Ammon's horn (tissue), 1 donor: ENCODE results near the gene PRMT5.
"Not testable (repeated sequence)": the region's sequence is repeated elsewhere in the genome, so short reads cannot be mapped to it uniquely, and the experiment has no call there.

Source experiments
- DNase-seq: peaks from one replicate; pipeline ENCODE4 v3.0.0-alpha.2; 2016; ENCODE audit warnings: low spot score

The PRMT5 gene

DNA sequence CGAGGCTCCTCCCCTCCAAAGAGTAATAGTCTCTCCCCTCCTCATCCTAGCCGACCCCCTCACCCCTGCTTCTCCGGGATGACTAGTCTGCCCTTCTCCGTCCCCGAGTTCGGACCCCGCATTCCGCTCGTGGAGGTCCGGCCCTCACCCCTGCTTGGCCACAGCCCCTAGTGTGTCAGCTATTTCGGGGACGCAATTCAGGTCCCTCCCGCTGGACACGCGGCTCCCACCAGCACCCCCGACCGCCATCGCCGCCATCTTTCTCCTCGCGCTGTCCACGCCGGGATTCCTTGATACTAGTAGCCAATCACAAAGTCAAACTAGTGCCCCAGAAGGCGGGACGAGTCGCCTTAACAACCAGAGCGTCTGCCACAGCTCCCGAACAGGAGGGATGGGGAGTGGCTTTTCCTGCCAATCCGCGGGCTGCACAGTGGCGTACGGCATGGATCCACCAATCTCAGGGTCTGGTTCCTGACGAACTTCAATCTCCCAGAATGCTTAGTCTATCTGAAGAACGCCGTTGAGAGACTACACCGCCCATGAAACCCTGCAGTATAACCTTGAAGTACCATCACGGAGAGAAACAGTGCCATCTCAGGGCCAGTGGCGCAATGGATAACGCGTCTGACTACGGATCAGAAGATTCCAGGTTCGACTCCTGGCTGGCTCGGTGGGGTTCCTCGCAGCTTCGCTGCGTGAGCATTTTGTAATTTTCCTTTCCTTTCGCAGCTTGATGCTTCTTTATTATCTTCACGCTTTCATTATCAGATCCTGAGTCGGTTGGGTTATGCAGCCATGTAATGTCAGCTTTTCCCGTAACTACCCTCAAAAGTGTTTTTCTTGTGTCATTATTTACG is at the start of gene PRMT5:
Gene PRMT5, minus strand, starts transcription at position 273 of the 857 bp plus-strand sequence. Its CDS starts 15 bp downstream, at position 258.
- DNase-seq: peak; percentile 100

DNA sequence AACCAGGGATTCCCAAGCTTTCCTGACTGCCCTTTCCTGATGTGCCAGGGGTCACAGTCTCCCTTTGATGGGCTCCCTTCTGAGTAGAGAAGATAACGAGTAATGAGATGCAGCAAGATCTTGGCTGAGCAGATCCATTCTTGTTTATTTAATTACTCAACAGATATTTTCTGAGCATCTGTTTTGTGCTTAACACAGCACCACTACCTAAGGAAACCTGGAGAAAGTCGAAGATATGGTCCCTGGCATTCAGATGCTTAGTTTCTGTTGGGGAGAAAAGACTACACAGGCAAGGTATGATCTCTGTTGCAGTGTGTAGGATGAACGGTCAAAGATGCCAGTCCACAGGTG is 49.3 kb upstream of the PRMT5 start:
- no peak for DNase-seq

DNA sequence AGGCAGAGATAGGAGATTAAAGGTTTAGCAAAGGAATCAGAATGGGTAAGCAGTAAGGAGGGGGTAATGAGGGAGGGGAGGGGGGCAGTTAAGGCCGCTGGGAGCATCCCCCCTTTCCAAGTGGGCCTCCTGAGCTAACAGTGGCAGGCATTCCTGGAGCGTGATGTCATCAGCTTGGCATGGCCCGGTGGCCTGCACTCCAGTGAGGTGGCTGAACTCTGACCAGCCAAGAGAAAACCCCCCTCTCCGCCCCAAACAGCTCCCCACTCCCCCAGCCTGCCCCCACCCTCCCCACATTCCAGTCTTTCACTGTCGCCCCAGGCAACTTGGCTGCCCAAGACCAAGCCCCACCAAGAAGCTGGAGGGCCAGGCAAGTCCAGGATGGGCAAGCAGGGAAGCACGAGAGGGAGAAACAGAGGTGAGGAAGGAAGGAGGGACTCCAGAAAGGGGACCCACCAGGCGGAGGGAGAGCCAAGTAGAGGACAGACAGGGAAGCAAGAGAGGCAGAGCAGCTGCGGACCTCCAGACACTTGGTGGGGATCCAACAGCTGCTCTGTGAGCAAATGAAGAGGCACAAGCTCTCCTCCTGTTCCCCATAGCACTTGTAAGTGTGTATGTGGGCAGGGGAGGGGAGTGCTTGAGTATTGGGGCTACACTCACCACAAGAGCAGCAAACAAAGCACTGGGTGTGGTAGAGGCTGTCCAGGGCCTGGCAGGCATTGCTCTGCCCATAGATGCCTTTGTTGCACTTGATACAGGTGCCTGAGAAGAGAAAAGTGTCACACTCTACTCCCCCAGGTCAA is 48.7 kb upstream of the PRMT5 start:
- DNase-seq: no peak

DNA sequence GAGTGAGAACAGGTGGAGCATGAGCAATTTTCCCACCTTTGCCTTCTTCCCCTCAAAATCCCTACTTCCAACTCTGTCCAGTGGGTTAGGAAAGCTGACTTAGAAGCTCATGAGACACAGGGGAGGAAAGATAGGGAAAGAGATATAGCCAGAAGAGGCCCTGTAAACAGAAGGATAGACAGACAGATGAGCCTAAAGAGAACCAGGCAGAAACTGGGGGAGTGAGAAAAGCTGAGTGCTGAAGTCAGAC is 48.2 kb upstream of the PRMT5 start:
- no peak for DNase-seq

DNA sequence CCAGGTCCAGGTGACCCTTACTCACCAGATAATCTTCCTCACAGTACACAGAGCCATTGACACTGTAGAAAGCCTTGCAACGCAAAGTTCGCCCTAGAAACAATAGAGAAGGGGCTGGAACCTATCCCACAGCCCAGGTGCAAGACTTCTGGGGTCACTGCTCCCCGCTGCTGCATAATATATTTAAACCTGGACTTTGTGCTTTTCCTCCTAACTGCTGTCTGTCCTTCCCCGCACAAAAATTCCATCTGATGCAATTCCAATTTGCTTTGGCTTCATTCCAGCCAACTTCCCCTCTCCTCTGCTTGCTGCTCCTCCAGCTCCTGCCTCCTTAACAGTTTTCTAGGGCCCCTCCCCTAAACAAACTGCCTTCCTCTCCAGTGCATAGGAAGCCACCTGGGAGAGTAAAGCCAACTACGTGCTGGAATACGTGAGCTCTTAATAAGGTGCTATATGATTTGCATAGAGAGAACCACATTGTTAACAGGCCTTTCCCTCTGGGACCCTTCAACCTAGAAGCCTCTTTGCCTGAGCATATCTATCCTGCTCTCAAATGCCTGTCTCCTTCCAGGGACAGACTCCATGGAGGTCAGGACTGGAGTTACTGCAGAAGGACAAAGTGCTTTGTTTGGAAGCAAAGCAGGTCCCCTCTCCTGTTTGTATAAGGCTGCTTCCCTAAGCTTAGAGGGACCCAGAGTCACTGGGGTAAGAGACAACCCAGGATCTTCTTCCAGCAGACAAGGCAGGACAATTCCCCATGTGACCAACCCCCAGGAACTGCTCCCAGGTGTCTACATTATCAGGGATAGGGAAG is 47.7 kb upstream of the PRMT5 start:
- no peak for DNase-seq

DNA sequence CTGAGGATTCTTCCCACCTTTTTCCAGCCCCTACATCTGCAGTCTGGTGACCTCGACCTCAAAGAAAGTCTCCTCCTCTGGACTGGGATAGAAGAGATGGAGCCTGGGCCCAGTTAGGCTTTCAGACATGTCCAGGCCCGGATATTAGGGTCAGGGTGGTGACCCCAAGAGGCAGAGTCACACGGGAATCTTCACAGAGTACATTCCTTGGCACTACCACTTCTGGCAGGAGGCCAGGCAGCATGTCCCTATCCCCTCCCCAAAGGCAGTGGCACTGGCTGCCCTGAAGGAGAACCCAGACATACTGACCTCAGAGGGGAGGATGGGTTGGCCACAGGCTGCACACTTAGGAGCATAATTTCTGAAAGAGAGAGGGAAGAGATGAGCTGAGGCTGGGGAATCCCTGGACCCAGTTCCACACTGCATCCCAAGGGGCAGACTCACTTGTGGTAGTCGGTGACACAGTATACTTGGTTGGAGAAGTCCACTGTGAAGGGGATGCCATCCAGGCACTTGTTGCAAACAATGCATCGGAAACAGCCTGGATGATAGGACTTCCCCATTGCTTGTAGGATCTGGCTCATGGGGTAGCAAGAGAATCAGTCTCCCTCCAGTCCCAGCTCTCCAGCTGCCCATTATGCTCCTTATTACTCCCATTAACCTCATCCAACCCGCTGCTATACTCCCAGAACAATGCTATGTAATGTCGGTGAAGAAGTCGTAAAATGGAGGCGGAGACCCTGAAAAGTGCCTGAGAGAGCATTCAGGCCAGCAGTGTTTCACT is 45.5 kb upstream of the PRMT5 start:
- no peak for DNase-seq

DNA sequence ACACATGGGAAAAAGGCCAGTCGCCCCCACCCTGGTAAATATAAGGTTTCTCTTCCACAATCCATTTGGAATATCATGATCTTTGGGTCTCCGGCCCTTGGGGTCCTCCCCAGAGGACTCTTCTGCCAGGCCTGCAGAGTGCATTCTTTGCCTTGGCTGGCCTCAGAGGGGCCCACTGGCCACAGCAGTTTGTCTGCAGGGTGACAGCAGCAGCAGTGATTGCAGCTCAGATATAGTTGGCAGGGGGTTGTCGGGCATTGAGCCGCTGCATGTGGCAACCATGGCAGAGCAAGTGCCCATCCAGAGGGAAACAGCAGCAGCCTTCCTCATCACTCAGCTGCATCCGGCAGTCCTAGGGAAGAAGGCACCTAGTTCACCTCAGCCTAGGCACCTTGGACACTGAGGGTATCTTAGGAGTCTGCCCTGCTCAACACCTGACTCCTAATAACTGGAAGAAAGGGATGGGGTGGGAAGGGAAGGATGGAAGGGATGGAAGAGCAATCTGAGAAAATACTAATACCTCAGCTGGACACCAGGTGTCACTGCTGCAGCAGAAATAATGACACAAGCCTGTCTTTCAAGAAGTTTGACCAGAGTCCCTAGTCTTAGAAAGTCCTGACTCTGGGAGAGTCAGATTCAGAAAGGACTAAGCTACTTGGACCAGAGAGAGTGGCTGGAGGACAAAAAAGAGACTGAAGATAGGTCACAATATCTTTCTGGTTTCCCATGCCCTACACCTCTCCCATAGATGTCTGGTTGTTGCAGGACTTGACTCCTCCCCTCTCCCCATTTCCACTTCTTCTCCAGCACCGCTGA is 44.2 kb upstream of the PRMT5 start:
- peak; percentile 63 for DNase-seq

DNA sequence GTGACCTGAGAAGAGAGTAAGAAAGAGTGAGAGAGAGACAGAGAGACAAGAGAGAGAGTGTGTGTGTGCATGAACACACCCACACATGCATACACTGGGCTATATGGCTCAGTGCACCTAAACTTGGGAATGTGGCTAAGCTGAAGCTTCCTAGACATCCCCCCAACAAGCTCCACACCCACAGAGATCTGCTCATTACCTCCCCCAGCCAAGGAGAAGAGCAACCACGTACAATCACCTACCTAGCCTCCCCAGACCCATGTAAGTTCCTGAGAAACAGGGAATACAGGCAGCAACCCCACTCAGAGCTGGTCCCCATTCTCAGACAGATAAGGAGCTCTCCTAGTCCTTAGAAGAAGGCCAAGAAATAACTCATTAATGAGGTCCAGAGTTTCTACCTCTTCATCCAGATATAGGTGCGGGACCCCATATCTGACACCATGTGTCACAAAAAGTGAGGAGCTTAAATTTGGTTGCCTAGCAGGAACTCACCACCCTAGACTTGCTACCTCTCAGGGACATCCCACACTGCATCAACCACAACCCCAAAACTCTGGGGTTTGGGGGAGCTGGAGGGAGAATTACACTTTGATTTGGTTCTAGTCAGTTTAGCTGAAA is 43.2 kb upstream of the PRMT5 start:
- DNase-seq: no peak

DNA sequence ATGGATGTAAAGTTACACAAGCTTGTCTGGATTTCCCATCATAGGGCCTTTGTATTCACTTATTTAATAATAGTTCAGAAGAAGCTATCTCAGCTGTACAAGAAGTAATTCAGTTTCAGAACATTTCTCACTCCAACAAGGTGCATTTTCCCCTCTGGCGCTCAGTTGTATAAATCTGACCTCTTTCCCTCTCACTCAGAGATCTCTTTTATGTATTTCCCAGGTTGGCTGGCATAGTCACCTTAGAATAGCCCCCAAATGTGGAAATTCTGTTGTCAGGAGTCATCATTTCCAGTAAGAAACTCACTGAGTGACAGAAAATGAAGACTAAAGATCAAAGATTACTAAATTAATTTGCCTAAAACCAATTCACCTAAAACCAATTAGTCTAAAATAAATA is 42.0 kb upstream of the PRMT5 start:
- no peak for DNase-seq

DNA sequence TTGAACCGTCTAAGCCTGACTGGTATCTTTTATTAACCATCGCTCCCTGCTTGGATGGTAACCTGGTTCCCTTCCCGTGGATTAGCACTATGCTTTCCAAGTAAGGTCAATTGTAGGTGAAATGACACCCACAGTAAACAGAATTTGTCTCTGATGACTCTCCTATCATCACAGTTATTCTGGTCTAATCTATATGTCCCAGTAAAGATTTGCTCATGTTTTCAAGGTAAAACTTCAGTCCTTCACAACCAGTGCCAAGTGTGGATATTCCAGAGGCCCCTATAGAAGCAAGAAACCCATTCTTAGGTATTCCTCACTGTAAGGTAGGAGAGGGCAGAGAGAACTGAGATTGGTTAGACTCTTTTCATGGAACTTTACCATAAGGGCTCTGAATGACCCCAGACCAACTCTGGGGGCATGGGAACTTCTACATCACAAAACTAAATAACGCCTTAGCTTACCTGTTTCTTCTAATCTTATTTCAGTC is 37.6 kb upstream of the PRMT5 start:
- no peak for DNase-seq

DNA sequence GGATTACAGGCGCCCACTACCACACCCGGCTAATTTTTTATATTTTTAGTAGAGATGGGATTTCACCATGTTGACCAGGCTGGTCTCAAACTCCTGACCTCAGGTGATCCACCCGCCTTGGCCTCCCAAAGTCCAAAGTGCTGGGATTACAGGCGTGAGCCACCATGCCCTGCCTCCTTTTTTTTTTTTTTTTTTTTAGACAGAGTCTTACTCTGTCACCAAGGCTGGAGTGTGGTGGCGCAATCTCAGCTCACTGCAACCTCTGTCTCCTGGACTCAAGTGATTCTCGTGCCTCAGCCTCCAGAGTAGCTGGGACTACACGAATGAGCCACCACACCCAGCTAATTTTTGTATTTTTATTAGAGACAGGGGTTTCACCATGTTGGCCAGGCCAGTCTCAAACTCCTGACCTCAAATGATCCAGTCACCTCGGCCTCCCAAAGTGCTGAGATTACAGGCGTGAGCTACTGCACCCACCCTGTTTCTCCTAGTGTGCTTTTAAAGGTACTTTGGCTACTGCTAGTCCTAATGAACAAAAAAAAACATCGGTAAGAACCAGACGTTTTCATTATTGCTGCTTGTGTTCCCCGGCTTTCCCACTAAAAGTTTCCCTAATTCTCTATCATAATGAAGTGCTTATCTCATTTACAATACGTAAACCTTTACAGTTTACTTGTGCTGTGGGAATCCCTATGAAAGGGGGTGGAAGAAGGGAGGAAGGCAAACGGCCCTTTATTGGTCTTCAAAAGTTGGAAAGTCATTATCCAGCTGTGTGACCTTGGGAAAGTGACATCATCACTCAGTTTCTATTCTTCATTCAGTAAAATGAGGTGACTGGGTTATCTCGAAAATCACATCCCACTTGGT is 37.0 kb upstream of the PRMT5 start:
- not testable (repeated sequence) for DNase-seq

DNA sequence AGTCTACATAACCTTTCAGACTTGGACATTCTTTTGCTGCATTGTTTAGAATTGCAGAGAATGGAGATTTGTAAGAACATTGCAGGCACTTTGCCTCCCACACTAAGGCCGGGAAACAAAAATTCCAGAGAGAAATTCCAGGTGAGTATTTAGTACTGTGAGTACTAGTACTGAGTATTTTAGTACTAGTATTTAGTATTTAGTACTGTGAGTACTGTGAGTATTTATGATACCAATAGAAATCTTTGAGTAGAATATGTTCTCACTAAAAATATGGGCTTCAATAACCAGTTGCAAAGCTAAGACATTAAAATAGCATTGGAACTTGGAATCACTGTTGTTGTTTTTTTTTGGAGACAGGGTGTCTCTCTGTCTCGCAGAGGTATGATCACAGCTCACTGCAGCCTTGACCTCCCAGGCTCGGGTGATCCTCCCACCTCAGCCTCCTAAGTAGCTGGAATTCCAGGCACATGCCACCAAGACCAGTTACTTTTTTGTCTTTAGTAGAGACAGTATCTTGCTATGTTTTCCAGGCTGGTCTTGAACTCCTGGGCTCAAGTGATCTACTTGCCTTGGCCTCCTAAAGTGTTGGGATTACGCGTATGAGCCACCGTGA is 33.0 kb upstream of the PRMT5 start:
- DNase-seq: no peak

DNA sequence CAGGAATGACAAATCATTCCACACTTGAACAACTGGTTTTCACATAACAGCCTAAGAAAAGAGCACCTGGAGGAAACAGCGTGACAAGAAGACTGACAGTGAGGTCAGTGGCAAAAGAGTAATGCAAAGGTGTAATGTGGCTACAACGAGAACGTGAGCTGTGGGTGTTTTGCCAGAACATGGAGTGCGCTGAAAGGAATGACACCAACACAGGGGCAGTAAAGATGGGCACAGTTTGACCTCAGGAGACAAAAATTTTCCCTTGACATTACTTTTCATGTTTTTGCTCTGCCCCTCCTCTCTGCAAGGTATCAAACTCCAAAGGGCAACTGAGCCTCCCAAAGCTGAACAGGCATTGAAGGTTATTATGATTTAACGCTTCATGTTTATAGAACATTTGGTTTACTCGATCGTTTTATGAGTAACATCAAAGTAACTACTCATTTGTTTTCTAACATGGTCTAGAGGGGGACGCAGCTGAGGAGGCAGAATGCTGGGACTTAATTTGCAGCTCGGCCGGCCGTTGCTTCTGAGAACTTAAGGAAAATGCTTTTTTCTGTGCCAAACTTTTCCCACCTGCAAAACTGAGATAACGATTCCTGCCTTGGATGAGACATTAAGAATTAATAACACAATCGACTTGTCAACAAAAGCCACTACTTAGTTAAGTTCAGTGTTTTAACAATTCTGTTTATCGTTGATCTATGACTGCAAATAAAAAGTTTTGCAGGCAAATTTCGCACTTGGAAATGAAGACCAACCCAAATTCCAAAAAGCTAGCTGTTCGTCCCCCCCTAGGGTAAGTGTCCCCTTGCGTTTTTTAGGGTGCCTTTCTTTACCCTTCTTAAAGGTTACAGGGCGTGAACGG is 26.8 kb upstream of the PRMT5 start:
- no peak for DNase-seq

DNA sequence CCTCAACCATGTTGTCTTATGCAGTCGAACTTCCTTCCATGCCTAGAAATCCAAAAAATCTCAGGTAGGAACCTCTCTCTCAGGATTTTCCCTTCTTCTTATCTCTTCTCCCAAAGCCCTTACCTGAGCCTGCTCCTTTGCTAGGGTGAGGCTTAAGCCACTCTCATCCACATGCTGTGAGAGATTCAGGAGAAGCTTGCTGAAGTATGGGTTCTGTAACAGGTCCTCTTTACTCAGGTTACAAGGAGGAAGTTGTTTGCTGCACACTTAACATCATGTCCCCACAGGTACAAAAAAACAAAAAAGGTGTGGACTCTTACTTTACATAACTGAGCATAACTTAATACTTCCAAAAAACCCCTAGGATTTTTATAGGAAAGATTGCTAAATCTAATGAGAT is 23.2 kb upstream of the PRMT5 start:
- no peak for DNase-seq

DNA sequence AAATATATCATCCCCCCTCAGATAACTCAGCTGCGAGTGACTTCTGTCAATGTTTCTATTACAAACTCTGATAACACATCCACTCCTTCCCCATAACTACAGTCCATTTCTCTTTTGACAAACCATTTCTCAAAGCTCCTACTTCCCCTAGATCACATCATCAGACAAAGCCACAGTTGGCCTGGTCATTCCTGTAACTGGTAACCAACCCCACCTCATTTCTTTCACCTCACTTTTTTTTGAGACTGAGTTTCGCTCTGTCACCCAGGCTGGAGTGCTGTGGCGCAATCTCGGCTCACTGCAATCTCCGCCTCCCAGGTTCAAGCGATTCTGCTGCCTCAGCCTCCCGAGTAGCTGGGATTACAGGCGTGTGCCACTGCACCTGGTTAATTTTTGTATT is 22.6 kb upstream of the PRMT5 start:
- not testable (repeated sequence) for DNase-seq

DNA sequence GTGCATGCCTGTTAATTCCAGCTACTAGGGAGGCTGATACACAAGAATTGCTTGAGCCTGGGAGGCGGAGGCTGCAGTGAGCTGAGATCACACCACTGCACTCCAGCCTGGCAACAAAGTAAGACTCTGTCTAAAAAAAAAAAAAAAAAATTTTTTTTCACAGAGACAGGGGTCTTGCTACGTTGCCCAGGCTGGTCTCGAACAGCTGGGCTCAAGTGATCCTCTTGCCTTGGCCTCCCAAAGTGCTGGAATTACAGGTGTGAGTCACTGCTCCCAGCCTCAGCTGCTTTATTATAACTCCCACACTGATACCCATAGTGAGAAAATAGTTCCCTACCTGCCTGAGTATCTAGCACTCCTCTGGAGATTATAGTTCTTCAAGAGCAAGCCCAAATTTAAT is 16.5 kb upstream of the PRMT5 start:
- DNase-seq: no peak

DNA sequence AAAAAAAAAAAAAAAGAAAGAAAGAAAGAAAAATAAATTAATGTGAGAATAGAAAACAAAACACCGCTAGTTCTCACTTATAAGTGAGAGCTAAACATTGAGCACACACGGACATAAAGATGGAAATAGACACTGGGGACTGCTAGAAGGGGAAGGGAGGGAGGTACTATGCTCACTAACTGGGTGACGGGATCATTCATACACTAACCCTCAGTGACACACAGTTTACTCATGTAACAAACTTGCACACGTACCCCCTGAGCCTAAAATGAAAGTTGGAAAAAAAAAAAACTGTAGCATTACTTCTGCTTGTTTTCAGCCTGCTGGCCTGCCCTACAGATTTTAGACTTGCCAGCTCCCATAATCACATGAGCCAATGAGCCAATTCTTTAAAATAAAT is 10.5 kb upstream of the PRMT5 start:
- DNase-seq: no peak

DNA sequence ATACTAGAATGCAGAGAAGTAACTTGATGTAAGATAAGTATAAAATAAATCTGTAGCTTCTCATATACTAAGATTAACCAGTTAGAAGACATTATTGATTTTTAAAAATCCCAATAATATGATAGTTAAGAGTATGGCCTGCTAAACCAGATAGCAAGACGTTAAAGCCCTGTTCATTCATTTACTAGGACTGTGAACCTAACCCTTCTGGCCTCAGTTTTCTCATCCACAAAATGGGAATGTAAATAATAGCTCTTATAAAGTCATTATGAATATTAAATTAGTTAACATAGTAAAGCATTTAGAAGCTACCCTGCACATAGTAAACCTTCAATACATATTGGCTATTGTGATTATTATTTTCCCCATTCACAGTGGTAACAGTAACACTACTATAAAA is 6.0 kb upstream of the PRMT5 start:
- DNase-seq: no peak
